ENCODE measurements around the gene SLC7A6OS. TPM values are rescaled to one million over a fixed set of nuclear protein-coding genes. Genes with fewer than 3 reads are reported as not detected.

SLC7A6OS gene
- total RNA-seq, 1 experiment from 2014 or later = 24.5 TPM

- Mint-ChIP-seq H3K4me3 (no peak overlapping the region), H3K9me3 (no peaks in the 10 kb centered on the region), H3K27ac (no peak overlapping the region; a peak in 1 of 7 replicates), H3K4me1 (peaks cover 3 to 6% of the 10 kb centered on the region in 2 experiments; a peak in 3 of 4 replicates), H3K36me3 (ENCODE audit: insufficient read depth in 1 of 3, low read depth in 3 of 3) (peaks cover 4 to 44% (median 20%) of the 10 kb centered on the region in 3 experiments; a peak in 6 of 7 replicates), H3K27me3 (ENCODE audit: low read depth) (no peaks in the 10 kb centered on the region)
- no peak overlapping the region for H3K4ac ChIP-seq (ENCODE audit: low read depth, low read length)
- H2BK5ac ChIP-seq (ENCODE audit: insufficient read length, low read length) = no peak overlapping the region
- no peaks in the 10 kb centered on the region for H3K9me3 ChIP-seq (ENCODE audit: control insufficient read depth, low read depth, low read length)
- H2AK5ac ChIP-seq (ENCODE audit: insufficient read length, low read length) = no peak overlapping the region
- no peak overlapping the region for H3K4me2 ChIP-seq (ENCODE audit: insufficient read depth, insufficient read length, low read length)
- H4K20me1 ChIP-seq (ENCODE audit: control insufficient read depth, insufficient read depth, insufficient read length) = no peaks in the 10 kb centered on the region
- no peaks in the 10 kb centered on the region for H3K27me3 ChIP-seq (ENCODE audit: insufficient read depth, low read length)
- H2BK20ac ChIP-seq (ENCODE audit: low read depth, low read length, poor library complexity, severe bottlenecking) = no peak overlapping the region
- no peak overlapping the region for H3K27ac ChIP-seq (ENCODE audit: insufficient read length, low read depth, low read length)
- no peak overlapping the region for H4K8ac ChIP-seq (replicated peaks; ENCODE audit: insufficient read length, low read depth, low read length)
- H2BK120ac ChIP-seq (ENCODE audit: low read depth, low read length, poor library complexity, severe bottlenecking) = no peak overlapping the region
- no peak overlapping the region for H2BK15ac ChIP-seq (ENCODE audit: low read depth, low read length)
- DNase-seq = no peak
- no peak overlapping the region for H3K14ac ChIP-seq (ENCODE audit: insufficient read depth, low read length)
- no peak for TF ChIP-seq CTCF (conservative IDR thresholded peaks at IDR 0.05)
- no CpG with 5 or more reads among the region's 8 CpGs for WGBS (ENCODE audit: extremely low coverage, insufficient read length, low lambda C conversion rate)
- H3K4me1 ChIP-seq (ENCODE audit: insufficient read depth, low read length) = no peaks in the 10 kb centered on the region
- no peak overlapping the region for H4K5ac ChIP-seq (ENCODE audit: insufficient read length, low read depth, low read length)
- H3K18ac ChIP-seq (ENCODE audit: insufficient read length, low read depth, low read length) = no peak overlapping the region
- no peak overlapping the region for H4K91ac ChIP-seq (ENCODE audit: insufficient read length, low read depth, low read length)
- H3K9ac ChIP-seq (ENCODE audit: extremely low read depth, insufficient read length, low read length) = no peak overlapping the region
- no peak overlapping the region for H3T11ph ChIP-seq (ENCODE audit: low read length)
- H3K56ac ChIP-seq (ENCODE audit: insufficient read length, low read depth, low read length) = no peak overlapping the region
- H3K79me1 ChIP-seq (ENCODE audit: insufficient read depth, low read depth, low read length, poor library complexity, severe bottlenecking) = no peaks in the 10 kb centered on the region
- H3K23me2 ChIP-seq (ENCODE audit: insufficient read length, low read depth, low read length, poor library complexity, severe bottlenecking) = no peaks in the 10 kb centered on the region
- no peak overlapping the region for H3K23ac ChIP-seq (ENCODE audit: insufficient read length, low read depth, low read length)
- H2AFZ ChIP-seq (ENCODE audit: low read length) = no peak overlapping the region
- no peaks in the 10 kb centered on the region for H3K79me2 ChIP-seq (ENCODE audit: insufficient read depth, low read length)
- no peak overlapping the region for H2BK12ac ChIP-seq (ENCODE audit: insufficient read length, low read depth, low read length)
These were observed 14.1 kb upstream of the SLC7A6OS start for GRCh38 chr16:68324780-68325357.
